Measurements from ENCODE around the gene EML1.

DNA sequence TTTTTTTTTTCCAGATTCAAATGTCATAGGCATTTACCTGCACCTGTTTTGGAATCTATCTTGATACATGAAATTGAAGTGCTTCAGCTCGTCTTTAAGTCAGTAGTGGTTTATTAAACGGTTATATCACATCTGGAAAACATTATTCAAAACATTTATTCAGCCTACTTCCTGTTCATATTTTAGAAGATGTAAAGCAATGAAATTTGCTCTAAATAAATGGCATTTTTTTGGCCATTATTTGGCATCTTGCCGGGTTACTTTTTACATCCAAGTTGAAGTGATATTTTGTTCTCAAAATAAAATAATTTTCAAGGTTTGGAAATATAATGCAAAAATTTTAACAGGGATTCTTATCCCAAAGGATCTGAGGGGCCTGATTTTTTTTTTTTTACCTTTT lies 103.1 kb downstream of the EML1 start:
- TF ChIP-seq, protein P1, sequence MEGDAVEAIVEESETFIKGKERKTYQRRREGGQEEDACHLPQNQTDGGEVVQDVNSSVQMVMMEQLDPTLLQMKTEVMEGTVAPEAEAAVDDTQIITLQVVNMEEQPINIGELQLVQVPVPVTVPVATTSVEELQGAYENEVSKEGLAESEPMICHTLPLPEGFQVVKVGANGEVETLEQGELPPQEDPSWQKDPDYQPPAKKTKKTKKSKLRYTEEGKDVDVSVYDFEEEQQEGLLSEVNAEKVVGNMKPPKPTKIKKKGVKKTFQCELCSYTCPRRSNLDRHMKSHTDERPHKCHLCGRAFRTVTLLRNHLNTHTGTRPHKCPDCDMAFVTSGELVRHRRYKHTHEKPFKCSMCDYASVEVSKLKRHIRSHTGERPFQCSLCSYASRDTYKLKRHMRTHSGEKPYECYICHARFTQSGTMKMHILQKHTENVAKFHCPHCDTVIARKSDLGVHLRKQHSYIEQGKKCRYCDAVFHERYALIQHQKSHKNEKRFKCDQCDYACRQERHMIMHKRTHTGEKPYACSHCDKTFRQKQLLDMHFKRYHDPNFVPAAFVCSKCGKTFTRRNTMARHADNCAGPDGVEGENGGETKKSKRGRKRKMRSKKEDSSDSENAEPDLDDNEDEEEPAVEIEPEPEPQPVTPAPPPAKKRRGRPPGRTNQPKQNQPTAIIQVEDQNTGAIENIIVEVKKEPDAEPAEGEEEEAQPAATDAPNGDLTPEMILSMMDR (conservative IDR thresholded peaks at IDR 0.05; ENCODE audit: low read length) = no peak
- TF ChIP-seq EZH2phosphoT487 (IDR thresholded peaks at IDR 0.05; ENCODE audit: borderline replicate concordance, low read depth, low read length) = no peak
